Measurements from ENCODE around the gene TANC2.
"Not testable (repeated sequence)": the region's sequence is repeated elsewhere in the genome, so short reads cannot be mapped to it uniquely, and the experiment has no call there.

TANC2 gene

DNA sequence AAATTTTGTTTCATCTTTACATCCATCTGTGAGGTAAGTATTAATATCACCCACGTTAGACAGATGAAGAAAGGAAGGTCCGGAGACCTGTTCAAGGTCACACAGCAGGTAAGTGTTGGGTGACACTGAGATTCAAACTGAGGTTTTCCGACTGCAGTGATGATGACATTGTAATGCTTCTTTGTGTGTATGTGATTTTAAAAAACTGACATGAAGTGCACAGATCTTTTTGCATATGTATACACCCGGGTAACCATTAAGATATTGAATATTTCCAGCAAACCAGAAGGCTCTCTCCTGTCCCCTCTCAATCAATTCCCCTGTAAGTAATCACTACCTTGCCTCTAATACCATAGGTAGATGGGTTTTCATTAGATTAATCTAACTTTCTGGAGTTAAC is 1.5 kb upstream of the TANC2 start:
- DNase-seq (ENCODE audit: low read depth): no peak

- no peak for DNase-seq (ENCODE audit: low read depth)
These were observed 805 bp upstream of the TANC2 start for GRCh38 chr17:62965174-62965685.

DNA sequence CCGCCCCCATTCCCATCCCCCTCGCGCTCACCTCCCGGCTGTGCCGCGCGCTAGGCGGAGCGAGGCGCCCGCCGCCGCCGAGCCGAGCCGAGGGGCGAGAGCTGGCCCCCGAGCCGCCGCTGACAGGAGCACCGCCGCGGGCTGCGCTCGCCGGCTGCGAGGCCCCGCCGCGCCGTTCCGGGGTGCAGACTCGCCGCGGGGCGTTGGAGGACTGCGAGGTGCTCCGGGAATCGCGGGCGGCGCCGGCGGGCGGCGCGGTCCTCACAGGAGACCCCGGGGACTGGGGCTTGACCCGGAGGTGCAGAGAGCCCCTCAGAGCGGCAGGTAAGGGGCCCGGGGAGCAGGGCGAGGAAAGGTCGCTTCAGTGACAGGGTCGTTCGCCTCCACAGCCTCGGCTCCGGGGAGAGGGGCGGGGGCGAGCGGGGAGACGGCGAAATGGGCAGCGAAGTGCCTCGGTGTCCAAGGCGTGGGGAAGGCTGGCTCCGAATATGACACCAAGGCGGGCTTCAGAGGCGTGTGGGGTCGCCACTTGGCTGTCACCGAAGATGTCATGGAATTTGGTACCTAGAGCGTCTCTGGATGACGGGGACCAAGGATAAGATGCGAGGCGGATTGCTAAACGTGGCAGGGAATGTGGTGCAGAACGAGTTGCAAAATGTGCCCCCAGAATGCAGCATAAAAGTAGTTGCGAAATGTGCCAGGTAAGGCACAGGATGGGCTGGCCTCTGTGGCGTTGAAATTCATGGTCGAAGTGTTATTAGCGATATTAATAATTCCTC is 580 bp downstream of the TANC2 start:
- DNase-seq (ENCODE audit: low read depth): peak; percentile 30

GRCh38 chr17:62967205-62967529 is 1.1 kb downstream of the TANC2 start:
- DNase-seq (ENCODE audit: low read depth): no peak

DNA sequence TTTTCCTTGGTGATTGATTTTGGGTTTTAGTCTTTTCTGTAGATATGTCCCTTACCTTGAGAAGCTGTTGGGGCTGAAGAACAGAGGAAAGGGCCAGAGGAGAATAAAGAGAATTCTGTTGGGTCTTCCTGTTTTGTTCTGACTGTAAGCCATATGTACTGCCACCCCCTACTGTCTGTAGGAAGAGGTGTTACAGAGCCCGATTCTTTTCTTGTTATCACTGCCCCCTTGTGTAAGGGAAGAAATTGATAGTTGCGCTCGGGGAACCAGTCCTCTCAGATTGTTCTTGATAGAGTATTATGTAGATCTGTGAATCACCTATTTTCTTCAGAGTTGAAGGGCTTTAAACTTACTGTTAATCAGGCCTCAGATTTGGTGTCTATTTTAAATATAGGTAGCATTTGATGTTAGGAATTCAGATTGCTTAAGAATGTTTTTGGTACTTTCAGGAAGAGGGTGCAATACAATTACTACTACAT is 2.4 kb downstream of the TANC2 start:
- DNase-seq (ENCODE audit: low read depth): no peak

- DNase-seq (ENCODE audit: low read depth): no peak
These were observed 4.6 kb downstream of the TANC2 start for GRCh38 chr17:62970610-62971009.

DNA sequence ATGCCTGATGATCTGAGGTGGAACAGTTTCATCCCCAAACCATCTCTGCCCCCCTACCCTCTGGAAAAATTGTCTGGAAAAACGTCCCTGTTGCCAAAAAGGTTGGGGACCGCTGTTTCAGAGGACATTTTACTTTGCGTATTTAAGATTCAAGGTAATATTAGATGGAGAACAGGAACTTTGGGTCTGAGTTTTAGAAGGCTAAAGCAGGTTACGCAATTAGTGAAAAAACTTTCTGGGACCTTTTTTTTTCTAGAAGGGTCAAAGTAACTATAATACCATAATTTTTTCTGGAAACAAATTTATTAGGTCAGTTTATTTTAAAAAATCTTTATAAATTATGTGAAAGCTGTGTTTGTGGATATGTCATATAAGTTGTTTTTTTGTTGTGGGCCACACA is 5.8 kb downstream of the TANC2 start:
- no peak for DNase-seq (ENCODE audit: low read depth)

- no peak for DNase-seq (ENCODE audit: low read depth)
These were observed 8.8 kb downstream of the TANC2 start for GRCh38 chr17:62974788-62975187.

- no peak for DNase-seq (ENCODE audit: low read depth)
These were observed 9.2 kb downstream of the TANC2 start for GRCh38 chr17:62975206-62975605.

DNA sequence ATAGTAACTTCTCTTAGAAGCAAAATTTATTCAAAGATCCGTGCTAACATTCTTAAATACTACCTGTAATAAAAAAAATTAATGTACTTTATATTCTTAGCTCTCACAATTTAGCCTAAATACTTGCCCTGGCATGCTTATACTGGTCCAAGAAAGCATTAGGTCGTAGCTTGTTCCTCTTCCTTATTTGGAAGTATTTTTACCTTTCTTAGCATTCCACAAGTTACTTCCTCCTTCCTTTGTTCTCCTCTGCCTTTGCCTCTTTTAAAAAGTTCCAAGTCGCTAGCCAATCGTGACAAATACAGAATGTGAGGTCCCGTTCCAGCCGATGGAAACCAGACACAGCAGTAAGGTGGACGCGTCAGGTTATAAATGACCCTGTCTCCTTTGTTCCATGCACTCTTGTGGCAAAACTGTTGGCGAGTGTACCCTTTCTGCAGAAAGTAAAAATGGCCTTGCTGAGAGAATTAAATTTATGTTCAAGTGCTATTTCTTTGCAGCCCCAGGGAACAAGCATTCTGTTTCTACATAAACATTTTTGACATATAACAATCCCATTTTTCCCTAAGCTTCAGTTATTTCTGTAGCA is 10.7 kb downstream of the TANC2 start:
- not testable (repeated sequence) for DNase-seq (ENCODE audit: low read depth)

DNA sequence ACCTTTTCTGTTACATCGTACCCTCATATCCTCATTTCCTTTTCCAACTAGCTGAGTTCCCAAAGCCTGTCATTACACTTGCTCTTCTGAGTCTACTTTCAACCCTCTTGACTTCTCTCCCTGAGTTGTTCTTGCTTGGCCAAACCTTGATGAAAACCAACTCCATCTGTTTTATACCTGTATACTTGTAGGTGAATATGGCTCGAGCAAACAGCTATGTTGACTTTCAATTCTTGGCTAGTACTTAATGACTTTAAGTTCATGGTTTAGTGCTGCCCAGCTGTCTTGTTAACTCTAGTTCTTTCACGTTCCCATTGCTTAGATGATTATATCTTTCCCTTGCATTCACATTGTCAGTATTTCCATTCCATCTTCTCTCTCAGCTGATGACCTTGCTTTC is 14.8 kb downstream of the TANC2 start:
- DNase-seq (ENCODE audit: low read depth): no peak

DNA sequence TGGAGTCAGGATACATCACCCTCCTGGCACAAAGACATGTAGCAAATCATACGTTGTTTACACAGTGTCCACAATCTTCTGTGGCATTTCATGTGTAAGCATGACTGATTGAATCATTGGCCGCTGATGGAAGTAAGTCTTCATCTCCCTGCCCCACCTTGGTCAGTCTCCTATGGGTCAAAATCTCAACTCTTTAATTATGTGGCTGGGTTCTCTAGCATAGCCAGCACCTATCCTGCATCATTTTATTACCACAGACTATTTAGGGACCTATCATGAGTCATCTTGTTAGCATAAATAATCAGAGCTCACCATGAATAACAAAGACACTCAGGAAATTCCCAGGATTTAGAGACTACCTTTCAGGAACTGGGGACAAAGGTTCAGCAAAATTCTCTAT is 15.9 kb downstream of the TANC2 start:
- no peak for DNase-seq (ENCODE audit: low read depth)

- no peak for DNase-seq (ENCODE audit: low read depth)
These were observed 18.8 kb downstream of the TANC2 start for GRCh38 chr17:62984801-62985200.

DNA sequence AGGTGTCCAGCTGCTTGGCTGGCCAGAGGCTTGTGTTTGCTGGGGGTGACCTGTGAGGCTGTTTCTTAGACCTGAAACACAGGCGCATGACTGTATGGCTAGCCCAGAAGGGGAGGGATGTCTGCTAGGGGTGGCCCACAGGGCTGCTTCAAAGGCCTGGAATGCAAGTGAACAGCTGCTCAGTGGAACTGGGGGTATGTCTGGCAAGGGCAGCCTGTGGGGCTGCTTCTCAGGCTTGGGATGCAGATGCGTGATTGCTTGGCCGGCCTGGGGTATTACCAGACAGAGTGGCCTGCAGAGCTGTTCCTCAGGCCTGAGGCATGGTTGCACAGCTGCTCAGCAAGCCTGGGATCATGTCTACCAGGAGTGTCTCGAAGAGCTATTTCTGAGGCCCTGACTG is 20.5 kb downstream of the TANC2 start:
- no peak for DNase-seq (ENCODE audit: low read depth)

DNA sequence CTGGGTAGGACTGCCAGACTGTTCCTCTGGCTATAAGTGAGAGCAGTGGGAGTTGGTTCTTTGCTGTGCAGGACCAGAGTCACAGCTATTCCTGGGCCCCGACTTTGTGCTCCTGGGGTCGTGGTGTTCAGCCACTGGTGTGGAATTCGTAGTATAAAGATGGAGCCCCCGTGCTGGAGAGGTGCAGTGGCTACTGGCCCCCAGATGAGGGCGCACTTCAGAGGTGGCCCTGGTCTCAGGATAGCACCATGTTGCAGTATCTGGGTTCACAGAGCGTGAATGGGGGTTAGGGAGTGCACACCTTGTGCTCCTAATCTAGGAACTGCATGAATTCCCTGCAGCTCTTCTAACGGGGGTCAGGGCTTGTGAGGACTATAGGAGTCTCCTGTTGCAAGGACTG is 21.1 kb downstream of the TANC2 start:
- no peak for DNase-seq (ENCODE audit: low read depth)

GRCh38 chr17:62989501-62989900 is 23.5 kb downstream of the TANC2 start:
- no peak for DNase-seq (ENCODE audit: low read depth)

DNA sequence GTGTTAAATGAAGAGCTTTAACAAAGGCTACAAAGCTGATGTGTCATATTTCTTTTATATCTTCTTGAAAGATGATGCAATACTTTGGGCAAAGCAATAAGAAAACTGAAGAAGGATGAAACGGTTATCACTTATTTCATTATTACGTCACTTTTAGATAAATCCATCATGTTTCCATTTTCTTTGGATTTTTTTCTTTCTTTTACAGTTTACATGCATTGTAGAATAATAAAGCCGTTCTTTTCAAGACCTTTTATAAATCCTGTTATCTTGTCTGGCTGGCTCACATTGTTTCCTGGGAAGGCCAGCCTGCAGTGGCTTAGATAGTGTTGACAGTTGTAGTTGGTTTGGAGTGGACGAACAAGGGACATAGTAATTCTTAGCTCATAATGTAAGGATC is 28.9 kb downstream of the TANC2 start:
- DNase-seq (ENCODE audit: low read depth): no peak

DNA sequence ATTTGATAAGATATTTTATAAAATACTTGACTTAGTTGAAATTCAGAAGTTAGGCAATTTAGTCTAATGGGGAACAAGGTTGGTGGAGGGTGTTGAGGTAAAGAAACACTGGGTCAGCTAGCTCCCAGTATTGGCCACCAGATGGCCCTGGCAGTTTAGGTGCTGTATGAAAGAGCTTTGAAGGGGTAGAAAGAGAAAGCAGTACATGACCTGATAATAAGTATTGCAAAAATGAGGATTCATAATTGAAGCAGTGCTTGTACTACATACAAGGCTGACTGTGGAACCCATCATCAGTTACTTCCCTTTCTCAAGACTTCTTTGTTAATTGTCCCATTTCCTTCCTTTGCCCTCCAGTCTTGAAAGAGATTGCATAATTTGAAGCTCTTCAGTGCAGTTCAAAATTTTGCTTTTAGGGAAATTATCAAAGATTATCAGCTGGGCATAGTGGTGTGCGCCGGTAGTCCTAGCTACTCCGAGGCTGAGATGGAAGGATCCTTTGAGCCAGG is 29.4 kb downstream of the TANC2 start:
- DNase-seq (ENCODE audit: low read depth): no peak

GRCh38 chr17:62996221-62996620 is 30.2 kb downstream of the TANC2 start:
- no peak for DNase-seq (ENCODE audit: low read depth)

- no peak for DNase-seq (ENCODE audit: low read depth)
These were observed 32.1 kb downstream of the TANC2 start for GRCh38 chr17:62998166-62998565.

DNA sequence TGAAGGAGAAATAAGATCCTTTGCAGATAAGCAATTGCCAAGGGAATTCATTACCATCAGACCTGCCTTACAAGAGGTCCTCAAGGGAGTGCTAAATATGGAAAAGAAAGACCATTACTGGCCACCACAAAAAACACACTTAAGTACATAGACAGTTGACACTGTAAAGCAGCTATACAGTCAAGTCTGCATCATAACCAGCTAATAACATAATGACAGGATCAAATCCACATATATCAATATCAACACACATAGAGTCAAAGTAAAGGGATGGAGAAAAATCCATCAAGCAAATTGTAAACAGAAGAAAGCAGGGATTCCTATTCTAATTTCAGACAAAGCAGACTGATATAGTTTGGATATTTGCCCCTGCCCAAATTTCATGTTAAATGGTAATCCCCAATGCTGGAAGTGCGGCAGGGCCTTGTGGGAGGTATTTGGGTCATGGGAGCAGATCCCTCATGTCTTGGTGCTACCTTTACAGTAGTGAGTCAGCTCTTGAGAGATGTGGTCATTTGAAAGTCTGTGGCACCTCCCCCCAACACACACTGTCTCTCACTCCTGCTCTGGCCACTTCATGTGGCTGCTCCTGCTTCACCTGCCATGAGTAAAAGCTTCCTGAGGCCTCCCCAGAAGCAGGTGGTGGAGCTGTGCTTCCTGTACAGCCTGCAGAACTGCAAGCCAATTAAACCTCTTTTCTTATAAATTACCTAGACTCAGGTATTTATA is 32.8 kb downstream of the TANC2 start:
- no peak for DNase-seq (ENCODE audit: low read depth)

DNA sequence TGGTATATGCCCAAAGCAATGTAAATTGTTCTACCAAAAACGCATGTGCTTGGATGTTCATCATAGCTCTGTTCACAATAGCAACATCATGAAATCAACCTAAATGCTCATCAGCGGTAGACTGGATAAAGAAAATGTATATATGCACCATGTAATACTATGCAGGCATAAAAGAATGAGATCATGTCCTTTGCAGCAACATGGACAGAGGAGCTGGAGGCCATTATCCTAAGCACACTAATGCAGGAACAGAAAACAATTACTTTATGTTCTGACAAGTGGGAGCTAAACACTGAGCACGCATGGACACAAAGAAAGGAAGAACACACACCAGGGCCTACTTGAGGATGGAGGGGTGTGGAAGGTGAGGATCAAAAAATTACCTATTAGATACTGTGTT is 33.7 kb downstream of the TANC2 start:
- DNase-seq (ENCODE audit: low read depth): no peak
